Esophagus muscularis mucosa (tissue), 4 donors: ENCODE measurements around the gene SCAMP2. TPM values are rescaled to one million over a fixed set of nuclear protein-coding genes. Genes with fewer than 3 reads are reported as not detected.

Experiments used
- DNase-seq: peaks from one replicate; pipeline ENCODE4 v3.0.0-alpha.2; 2017; ENCODE audit errors: extremely low spot score
- H3K27ac ChIP-seq, 4 donors: fragments of 200-600 bp; sonication (generic); replicated peaks in 1 of 4; 1 replicate in 3 of 4; 2 replicates in 1 of 4; pipeline ENCODE4 v1.5.1; 2016 to 2019; ENCODE audit warnings: mild to moderate bottlenecking in 1 of 4
- H3K27me3 ChIP-seq, 4 donors: fragments of 200-600 bp; sonication (generic); one replicate each; pipeline versions ENCODE4 v1.5.1 to v1.6.0; 2016 to 2019
- H3K36me3 ChIP-seq, 4 donors: fragments of 200-600 bp; sonication (generic); one replicate each; pipeline ENCODE4 v1.5.1; 2016 to 2019
- H3K4me1 ChIP-seq, 4 donors: fragments of 200-600 bp; sonication (generic); one replicate each; pipeline ENCODE4 v1.5.1; 2016 to 2019
- H3K4me3 ChIP-seq, 4 donors: fragments of 200-600 bp; sonication (generic); 1 replicate in 2 of 4; 2 replicates in 2 of 4; pipeline ENCODE4 v1.5.1; 2016 to 2019; ENCODE audit warnings: mild to moderate bottlenecking in 4 of 4, moderate library complexity in 1 of 4
- H3K9me3 ChIP-seq, 4 donors: fragments of 200-600 bp; sonication (generic); 1 replicate in 3 of 4; 2 replicates in 1 of 4; pipeline ENCODE4 v1.5.1; 2016 to 2019
- CTCF ChIP-seq, 3 experiments: fragments of 200-600 bp in 2 of 3; fragments of 450-650 bp in 1 of 3; sonication (generic) in 2 of 3; IDR thresholded peaks; one replicate each; pipeline ENCODE4 v1.5.1; 2017 to 2019; ENCODE audit warnings: antibody characterized with exemption in 3 of 3, mild to moderate bottlenecking in 2 of 3, moderate library complexity in 1 of 3
- EP300 ChIP-seq: sonication (generic); formaldehyde crosslinking; IDR thresholded peaks from one replicate; pipeline ENCODE4 v1.6.1; 2017; ENCODE audit warnings: antibody characterized with exemption
- POLR2A ChIP-seq: fragments of 450-650 bp; IDR thresholded peaks from one replicate; pipeline ENCODE4 v1.6.1; 2017; ENCODE audit warnings: antibody characterized with exemption, moderate library complexity, mild to moderate bottlenecking, low read depth
- POLR2AphosphoS5 ChIP-seq, 2 donors: sonication (generic); formaldehyde crosslinking; IDR thresholded peaks; one replicate each; pipeline ENCODE4 v1.6.1; 2017; ENCODE audit warnings: antibody characterized with exemption in 2 of 2
- WGBS: methylation state at CpG from one replicate; pipeline ENCODE4 v1.1.5; 2018; 5-methylcytosine and 5-hydroxymethylcytosine counted together
- intact Hi-C: fragments of 100-400 bp; cut with DNase I; formaldehyde crosslinking; loops from one replicate; pipeline ENCODE4 v1.15.1; 2023
- total RNA-seq, 4 donors: library from RNA; depleted of rRNA; stranded (reverse); fragments of >200 nt; gene quantifications; one replicate each; pipeline versions ENCODE4 v1.1.0 to v1.2.1, GENCODE V29; 2016

The SCAMP2 gene
- total RNA-seq, 4 donors from 2014 or later: 57.3 to 125 (median 94.9) TPM

GRCh38 chr15:74892313-74892712, 19.1 kb upstream of the SCAMP2 start:
- H3K4me3 ChIP-seq: no peak overlapping the region
- H3K27me3 ChIP-seq: no peaks in the 10 kb centered on the region
- intact Hi-C loops: no loop called here
- H3K9me3 ChIP-seq: no peaks in the 10 kb centered on the region
- peaks cover 17 to 24% (median 22%) of the 10 kb centered on the region in 4 donors for H3K4me1 ChIP-seq
- DNase-seq: no peak
- H3K27ac ChIP-seq: no peak overlapping the region
- 43% methylated on average over 1 of the region's 3 CpGs for WGBS
- H3K36me3 ChIP-seq: peaks cover 0 to 52% (median 26%) of the 10 kb centered on the region in 4 donors
- TF ChIP-seq POLR2A: no peak
- TF ChIP-seq POLR2AphosphoS5 (IDR thresholded peaks at IDR 0.05): no peak
- TF ChIP-seq CTCF (IDR thresholded peaks at IDR 0.05): no peak
- no peak for TF ChIP-seq EP300

GRCh38 chr15:74891469-74891868, 18.3 kb upstream of the SCAMP2 start:
- Histone ChIP-seq H3K36me3 (peaks cover 0 to 44% (median 24%) of the 10 kb centered on the region in 4 donors), H3K27ac (no peak overlapping the region), H3K4me3 (no peak overlapping the region), H3K9me3 (no peaks in the 10 kb centered on the region), H3K27me3 (no peaks in the 10 kb centered on the region), H3K4me1 (peaks cover 14 to 24% (median 22%) of the 10 kb centered on the region in 4 donors)
- intact Hi-C loops: no loop called here
- TF ChIP-seq EP300: no peak
- no peak for TF ChIP-seq POLR2A
- TF ChIP-seq POLR2AphosphoS5 (IDR thresholded peaks at IDR 0.05): no peak
- no peak for TF ChIP-seq CTCF (IDR thresholded peaks at IDR 0.05)
- 85% methylated on average over 3 of the region's 3 CpGs for WGBS
- DNase-seq: no peak

- intact Hi-C loops: no loop called here
- TF ChIP-seq POLR2A (no peak), CTCF (IDR thresholded peaks at IDR 0.05) (no peak), POLR2AphosphoS5 (IDR thresholded peaks at IDR 0.05) (no peak), EP300 (no peak)
- WGBS: 0% methylated on average over 1 of the region's 1 CpG
- Histone ChIP-seq H3K36me3 (peaks cover 0 to 36% (median 21%) of the 10 kb centered on the region in 4 donors), H3K4me1 (peaks cover 14 to 24% (median 22%) of the 10 kb centered on the region in 4 donors), H3K27me3 (no peaks in the 10 kb centered on the region), H3K27ac (peak overlapping the region; percentile 78 to 83 (median 80)), H3K9me3 (no peaks in the 10 kb centered on the region), H3K4me3 (peak overlapping the region; percentile 73 to 97 (median 84))
- DNase-seq: no peak
Observed at GRCh38 chr15:74890665-74890960, 17.4 kb upstream of the SCAMP2 start.

GRCh38 chr15:74889883-74890664, 16.9 kb upstream of the SCAMP2 start, which contains the start of gene MPI:
Gene MPI, plus strand, starts transcription at chr15:74890042. Its CDS starts 32 bp downstream, at chr15:74890074.
- peaks cover 0 to 31% (median 21%) of the 10 kb centered on the region in 4 donors for H3K36me3 ChIP-seq
- peak; percentile 96 for DNase-seq
- H3K4me3 ChIP-seq: peak within 1 kb of the TSS; percentile 73 to 97 (median 84)
- H3K4me1 ChIP-seq: peaks cover 14 to 24% (median 22%) of the 10 kb centered on the region in 4 donors
- TF ChIP-seq POLR2AphosphoS5 (IDR thresholded peaks at IDR 0.05) (peak; percentile 79 to 88), EP300 (no peak), CTCF (IDR thresholded peaks at IDR 0.05) (peak; percentile 16 to 47 (median 31))
- no peaks in the 10 kb centered on the region for H3K9me3 ChIP-seq
- intact Hi-C loops: no loop called here
- WGBS: 4% methylated on average over 24 of the region's 47 CpGs
- H3K27ac ChIP-seq: peak within 1 kb of the TSS; percentile 78 to 83 (median 80)
- H3K27me3 ChIP-seq: no peaks in the 10 kb centered on the region
